Right atrium auricular region (tissue), 2 donors: Measurements from ENCODE around the gene NABP1. TPM values are rescaled to one million over a fixed set of nuclear protein-coding genes. Genes with fewer than 3 reads are reported as not detected.

Experiments
- DNase-seq: peaks from one replicate; pipeline ENCODE4 v3.0.0-alpha.2; 2019; ENCODE audit warnings: low spot score
- H3K27ac ChIP-seq, 2 donors: fragments of 200-600 bp; sonication (generic); 1 replicate in 1 of 2; 2 replicates in 1 of 2; pipeline ENCODE4 v1.5.1; 2016 to 2019
- H3K27me3 ChIP-seq, 2 donors: fragments of 200-600 bp; sonication (generic); one replicate each; pipeline versions ENCODE4 v1.5.1 to v1.6.0; 2017 to 2019
- H3K36me3 ChIP-seq: fragments of 200-600 bp; sonication (generic); one replicate; pipeline ENCODE4 v1.5.1; 2016
- H3K4me1 ChIP-seq, 2 donors: fragments of 200-600 bp; sonication (generic); one replicate each; pipeline versions ENCODE4 v1.5.1 to v1.6.0; 2017 to 2019
- H3K4me3 ChIP-seq, 2 donors: fragments of 200-600 bp; sonication (generic); 1 replicate in 1 of 2; 2 replicates in 1 of 2; pipeline ENCODE4 v1.5.1; 2017 to 2019; ENCODE audit warnings: mild to moderate bottlenecking in 1 of 2, moderate library complexity in 1 of 2
- H3K9me3 ChIP-seq, 2 donors: fragments of 200-600 bp; sonication (generic); one replicate each; pipeline ENCODE4 v1.5.1; 2019
- CTCF ChIP-seq, 2 donors: fragments of 200-600 bp; sonication (generic); IDR thresholded peaks; one replicate each; pipeline ENCODE4 v1.5.1; 2019; ENCODE audit warnings: antibody characterized with exemption in 2 of 2
- total RNA-seq, 2 donors: library from RNA; depleted of rRNA; stranded (reverse); fragments of >200 nt; gene quantifications; one replicate each; pipeline ENCODE4 v1.1.0, GENCODE V29; 2016

NABP1 gene
- total RNA-seq, 2 donors from 2014 or later, result 2.2 to 6.0 TPM

- Histone ChIP-seq H3K4me3 (no peak overlapping the region), H3K27ac (no peak overlapping the region), H3K4me1 (peaks cover 0 to 7% of the 10 kb centered on the region in 2 donors), H3K36me3 (no peaks in the 10 kb centered on the region), H3K27me3 (no peaks in the 10 kb centered on the region), H3K9me3 (no peaks in the 10 kb centered on the region)
- TF ChIP-seq CTCF (IDR thresholded peaks at IDR 0.05), result no peak
- no peak for DNase-seq
These were observed 19.9 kb downstream of the NABP1 start for GRCh38 chr2:191697870-191698269.

GRCh38 chr2:191699341-191699945 lies 21.5 kb downstream of the NABP1 start:
- no peak for TF ChIP-seq CTCF (IDR thresholded peaks at IDR 0.05)
- Histone ChIP-seq H3K27ac (no peak overlapping the region), H3K36me3 (no peaks in the 10 kb centered on the region), H3K4me1 (peaks cover 0 to 7% of the 10 kb centered on the region in 2 donors), H3K9me3 (no peaks in the 10 kb centered on the region), H3K27me3 (no peaks in the 10 kb centered on the region), H3K4me3 (no peak overlapping the region)
- no peak for DNase-seq

- no peak for TF ChIP-seq CTCF (IDR thresholded peaks at IDR 0.05)
- no peak for DNase-seq
- Histone ChIP-seq H3K4me1 (no peaks in the 10 kb centered on the region), H3K36me3 (no peaks in the 10 kb centered on the region), H3K27ac (no peak overlapping the region), H3K27me3 (no peaks in the 10 kb centered on the region), H3K4me3 (no peak overlapping the region), H3K9me3 (no peaks in the 10 kb centered on the region)
These were observed 23.1 kb downstream of the NABP1 start for GRCh38 chr2:191701029-191701428.

GRCh38 chr2:191701696-191702095 lies 23.8 kb downstream of the NABP1 start:
- Histone ChIP-seq H3K9me3 (no peaks in the 10 kb centered on the region), H3K4me3 (no peak overlapping the region), H3K36me3 (no peaks in the 10 kb centered on the region), H3K4me1 (no peaks in the 10 kb centered on the region), H3K27me3 (no peaks in the 10 kb centered on the region), H3K27ac (no peak overlapping the region)
- DNase-seq, result no peak
- TF ChIP-seq CTCF (IDR thresholded peaks at IDR 0.05), result no peak

- Histone ChIP-seq H3K9me3 (no peaks in the 10 kb centered on the region), H3K4me3 (no peak overlapping the region), H3K27ac (no peak overlapping the region), H3K36me3 (no peaks in the 10 kb centered on the region), H3K4me1 (no peaks in the 10 kb centered on the region), H3K27me3 (no peaks in the 10 kb centered on the region)
- no peak for DNase-seq
- no peak for TF ChIP-seq CTCF (IDR thresholded peaks at IDR 0.05)
These were observed 25.3 kb downstream of the NABP1 start for GRCh38 chr2:191703079-191703725.

- Histone ChIP-seq H3K36me3 (no peaks in the 10 kb centered on the region), H3K4me3 (no peak overlapping the region)
- TF ChIP-seq CTCF (IDR thresholded peaks at IDR 0.05), result no peak
These were observed 27.1 kb downstream of the NABP1 start for GRCh38 chr2:191705084-191705483.

More at GRCh38 chr2:191705084-191705483, 27.1 kb downstream of the NABP1 start:
- Histone ChIP-seq H3K9me3 (no peaks in the 10 kb centered on the region), H3K4me1 (no peaks in the 10 kb centered on the region), H3K27ac (no peak overlapping the region), H3K27me3 (no peaks in the 10 kb centered on the region)
- DNase-seq, result no peak
